HG02885 (cell line): ENCODE measurements around the gene TWNK.

Source experiments
- ATAC-seq: cut with Tn5 transposase; IDR thresholded peaks from one replicate; pipeline ENCODE4 v1.9.1; 2021; ENCODE audit warnings: mild to moderate bottlenecking; ENCODE audit not compliant: unreplicated experiment, poor library complexity

Gene TWNK

GRCh38 chr10:101007915-101008822, 20.8 kb downstream of the TWNK start:
- ATAC-seq = no peak

GRCh38 chr10:101008823-101009423, 21.6 kb downstream of the TWNK start:
- ATAC-seq = no peak

GRCh38 chr10:101010329-101010728, 23.0 kb downstream of the TWNK start:
- no peak for ATAC-seq

DNA sequence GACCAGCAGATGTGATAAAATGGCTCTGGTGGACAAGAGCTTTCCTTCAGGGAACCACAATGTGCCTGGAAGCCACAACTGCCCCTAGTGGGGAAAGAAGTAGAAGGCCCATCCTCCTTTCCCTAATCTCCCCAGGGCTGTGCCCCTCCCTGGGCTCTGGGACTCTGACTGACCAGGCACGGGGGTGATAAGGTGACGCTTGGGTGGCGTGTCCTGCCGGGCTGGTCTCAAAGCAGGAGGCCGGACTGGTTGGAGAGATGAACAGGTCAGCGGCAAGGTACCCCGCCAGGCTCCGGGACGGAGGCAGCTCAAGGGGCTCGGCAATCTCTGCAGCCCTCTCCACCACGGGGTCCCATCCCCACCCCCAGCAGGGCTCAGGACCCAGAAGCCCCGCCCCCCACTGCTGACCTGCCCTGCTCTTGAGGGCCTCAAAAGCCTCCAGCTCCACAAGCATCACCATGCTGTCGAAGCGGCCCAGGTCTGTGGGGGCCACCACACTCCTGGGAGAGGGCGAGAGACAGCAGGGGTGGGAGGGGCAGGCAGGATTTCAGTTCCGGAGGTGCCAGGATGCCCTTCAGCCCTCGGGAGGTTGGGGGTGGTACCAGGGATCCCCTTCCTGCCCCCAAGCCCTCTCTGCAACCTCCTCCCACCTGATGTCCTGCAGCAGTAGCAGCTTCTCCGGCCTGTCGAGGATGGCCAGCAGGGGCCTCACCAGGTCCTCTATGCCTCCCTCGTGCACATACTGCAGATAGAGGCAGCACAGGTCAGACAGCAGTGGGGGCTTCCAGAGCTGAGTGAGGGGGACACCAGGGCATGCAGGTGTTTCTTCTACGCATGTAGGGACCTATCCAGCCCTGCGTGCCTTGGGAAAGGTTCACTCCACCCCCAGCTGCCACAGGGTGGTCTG, 24.4 kb downstream of the TWNK start:
- ATAC-seq = no peak

DNA sequence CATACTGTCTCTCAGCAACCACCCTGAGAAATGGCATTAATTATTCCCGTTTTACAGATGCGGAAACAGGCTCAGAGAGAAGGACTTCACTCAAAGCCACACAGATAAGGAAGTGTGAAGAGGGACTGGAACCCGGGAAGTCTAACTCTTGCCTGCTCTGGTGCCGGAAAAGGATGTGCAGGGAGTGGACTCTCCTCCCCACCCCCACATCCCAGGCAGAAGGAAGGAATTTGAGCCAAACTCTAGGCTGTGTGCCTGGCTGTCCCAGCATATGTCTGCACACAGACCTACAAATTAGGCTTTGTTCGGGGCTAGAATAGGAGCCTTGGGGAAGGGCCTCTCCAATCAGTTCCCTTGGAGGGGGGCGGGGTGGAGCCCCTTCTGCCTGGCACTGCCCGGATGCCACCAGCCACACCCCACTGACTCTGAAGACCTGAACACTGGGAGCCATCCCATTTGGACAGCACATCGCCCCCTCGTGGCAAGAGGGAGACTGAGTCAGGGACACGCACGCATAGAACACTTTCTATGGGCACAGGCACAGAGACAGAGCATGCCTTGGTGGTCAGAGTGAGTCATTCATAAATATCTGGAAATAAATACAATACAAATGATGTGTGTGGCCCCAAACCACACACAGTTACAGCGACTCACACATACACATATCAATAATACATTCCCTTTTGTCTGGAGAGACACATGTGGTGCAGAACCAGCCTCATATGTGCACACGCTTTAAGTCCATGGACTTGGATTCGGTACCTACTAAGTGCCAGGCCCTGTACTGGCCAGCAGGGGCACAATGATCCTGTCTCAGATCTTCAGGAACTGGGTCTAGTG, 25.4 kb downstream of the TWNK start:
- ATAC-seq = peak; percentile 69

DNA sequence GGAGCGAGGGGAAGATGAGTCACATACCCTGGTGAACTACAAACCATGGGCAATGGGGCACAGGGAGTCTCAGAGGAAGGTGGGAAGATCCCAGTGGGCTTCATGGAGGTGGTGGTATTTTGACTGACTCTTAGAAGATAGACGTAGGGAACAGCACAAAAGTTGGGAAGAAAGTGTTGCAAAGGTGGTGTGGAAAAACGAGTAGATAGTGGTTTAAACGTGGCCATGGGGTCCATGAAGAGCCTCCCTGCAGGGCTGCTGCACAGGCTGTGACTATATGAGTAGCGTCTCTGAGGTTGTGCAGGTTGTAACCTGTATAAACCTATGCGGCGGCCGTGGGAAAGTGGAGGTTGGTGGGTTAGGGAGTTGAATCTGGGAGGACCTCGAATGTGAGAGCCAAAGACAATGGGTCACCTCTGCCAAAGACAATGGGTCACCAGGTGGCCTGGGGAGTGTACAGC, 26.1 kb downstream of the TWNK start:
- no peak for ATAC-seq

DNA sequence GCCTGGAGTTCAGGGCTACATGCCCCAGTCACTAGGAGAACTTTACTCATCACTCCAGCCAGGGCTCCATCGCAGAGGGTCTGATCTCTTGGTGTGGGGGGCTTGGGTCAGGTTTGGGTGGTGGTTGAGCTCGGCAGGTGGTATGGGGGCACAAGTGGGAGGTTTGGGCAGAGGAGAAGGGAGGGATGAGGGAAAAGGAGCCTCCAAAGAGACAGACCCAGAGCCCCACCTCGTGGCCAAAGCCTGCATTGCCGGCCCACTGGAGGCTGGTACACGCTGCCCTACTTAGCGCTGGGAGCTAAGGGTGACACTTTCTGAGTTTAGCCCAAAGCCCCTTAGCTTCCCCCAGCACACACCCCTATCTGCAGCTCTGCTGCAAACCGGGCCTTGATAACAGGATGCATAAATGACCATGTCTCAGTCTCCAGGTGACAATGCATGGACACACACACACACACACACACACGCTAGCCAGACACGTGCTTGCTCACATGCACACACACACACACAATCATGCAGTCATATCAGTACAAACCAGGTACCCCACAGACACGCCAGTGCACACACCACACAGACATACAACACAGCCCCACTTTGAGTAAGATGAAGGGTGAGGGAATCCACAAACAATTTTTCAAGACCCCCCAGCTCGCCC, 27.0 kb downstream of the TWNK start:
- ATAC-seq = peak; percentile 45

GRCh38 chr10:101014966-101015581, 27.7 kb downstream of the TWNK start:
- no peak for ATAC-seq

DNA sequence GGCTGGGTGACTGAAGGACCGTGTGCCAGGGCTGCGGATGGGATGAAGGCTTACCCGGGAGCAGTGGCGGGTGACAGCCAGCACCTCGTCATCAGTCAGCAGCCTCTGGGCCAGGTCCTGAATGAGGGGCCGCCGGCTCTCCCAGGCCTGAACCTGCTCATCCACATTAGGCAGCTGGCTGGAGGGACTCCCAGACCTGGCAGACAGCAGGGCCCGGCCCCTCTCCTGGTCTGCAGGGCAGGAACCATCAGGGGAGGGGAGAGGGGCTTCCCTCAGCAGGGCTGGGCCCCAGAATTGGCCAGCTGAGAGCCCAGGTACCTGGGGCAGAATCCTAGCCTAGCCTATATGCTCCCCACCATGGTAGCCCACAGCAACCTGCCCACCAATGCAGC, 28.2 kb downstream of the TWNK start:
- ATAC-seq = no peak

GRCh38 chr10:101016814-101017213, 29.5 kb downstream of the TWNK start:
- ATAC-seq = no peak

DNA sequence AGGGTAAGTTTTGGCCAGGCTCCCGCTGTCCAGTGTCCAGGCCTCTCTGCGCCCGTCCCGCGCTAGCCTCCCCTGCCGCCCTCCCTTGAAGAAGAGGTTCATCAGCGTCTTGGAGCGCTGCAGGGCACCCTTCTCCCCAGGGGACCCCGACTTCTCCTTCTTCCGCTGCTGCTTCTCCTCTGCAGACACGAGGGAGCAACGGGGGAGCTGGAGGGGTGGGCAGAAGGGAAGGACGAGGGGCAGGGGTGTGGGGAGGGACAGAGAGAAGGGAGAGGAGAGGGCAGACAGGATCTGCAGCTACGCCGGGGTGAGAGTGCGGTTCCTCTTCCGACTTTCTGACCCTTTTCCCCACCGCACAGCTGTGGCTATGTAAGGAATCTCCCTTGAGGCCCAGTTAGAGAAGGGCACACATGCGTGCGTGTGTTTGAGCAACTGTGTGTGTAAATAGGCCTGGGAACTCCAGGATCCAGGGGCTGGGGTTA, 30.8 kb downstream of the TWNK start:
- no peak for ATAC-seq

DNA sequence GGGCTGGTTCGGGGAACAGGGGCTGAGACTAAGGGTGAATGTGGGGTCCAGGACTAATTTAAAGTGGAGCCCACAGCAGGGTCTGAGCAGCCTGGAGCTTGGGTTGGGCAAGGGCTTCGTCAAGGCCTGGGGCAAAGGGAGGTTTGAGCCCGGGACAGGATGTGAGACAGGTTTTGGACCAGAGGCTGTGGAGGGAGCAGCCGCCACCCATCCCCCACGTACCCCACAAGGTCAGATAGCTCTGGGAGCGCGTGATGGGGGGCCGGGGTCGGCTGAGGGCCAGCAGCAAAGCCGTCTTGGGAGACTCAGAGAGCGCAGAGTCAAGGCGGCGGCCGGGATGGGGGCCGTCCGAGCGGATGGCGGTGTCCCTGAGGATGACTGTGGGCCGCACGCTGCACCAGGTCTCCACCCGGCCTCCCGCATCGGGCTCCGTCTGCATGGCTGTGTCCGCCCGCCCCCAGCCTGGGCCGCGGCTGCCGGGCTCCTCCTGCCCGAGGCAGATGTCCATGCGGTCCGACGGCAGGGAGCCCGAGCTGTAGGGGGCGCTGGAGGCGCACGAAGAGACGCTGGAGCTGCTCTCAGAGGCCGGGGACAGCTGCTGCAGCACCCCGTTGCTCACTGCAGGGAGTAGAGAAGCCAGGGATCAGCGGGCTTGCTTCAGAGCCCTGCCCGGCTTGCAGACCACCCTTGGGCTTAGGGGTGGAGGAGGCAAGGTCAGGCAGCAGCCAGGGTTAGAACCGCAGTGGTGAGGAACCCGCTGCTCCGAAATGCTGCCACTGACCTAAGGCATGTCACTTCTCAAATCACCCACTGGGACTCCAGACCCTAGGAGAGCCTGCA, 31.5 kb downstream of the TWNK start:
- peak; percentile 44 for ATAC-seq

DNA sequence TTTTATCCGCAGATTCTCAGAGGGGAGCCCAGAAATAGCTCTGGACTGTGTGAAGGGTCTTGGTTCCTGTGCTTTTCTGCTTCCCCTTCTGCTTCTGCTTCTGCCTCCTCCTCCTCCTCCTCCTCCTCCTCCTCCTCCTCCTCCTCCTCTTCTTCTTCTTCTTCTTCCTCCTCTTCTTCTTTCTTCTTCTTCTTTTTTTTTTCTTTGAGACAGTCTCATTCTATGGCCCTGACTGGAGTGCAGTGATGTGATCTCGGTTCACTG, 32.0 kb downstream of the TWNK start:
- no peak for ATAC-seq

- no peak for ATAC-seq
Observed at GRCh38 chr10:101020427-101021075, 33.2 kb downstream of the TWNK start.

DNA sequence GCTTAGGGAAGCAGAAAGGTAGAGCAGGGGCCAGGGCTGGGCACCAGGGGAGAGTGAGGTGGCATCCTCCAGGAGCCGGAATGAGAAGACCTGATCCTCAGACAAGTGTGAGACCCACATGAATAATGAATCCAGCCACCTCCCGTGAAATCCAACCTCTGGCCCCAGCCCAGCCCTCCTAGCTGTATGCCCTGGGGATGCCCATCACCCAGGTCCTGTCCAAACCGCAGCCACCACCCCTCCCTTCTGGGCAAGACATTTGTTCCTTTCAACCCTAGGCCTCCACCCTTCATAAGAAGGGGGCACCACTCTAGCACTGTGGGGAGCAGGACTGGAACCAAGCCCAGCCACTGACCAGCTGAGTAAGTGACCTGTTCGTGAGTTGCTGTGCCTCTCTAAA, 33.9 kb downstream of the TWNK start:
- no peak for ATAC-seq

- no peak for ATAC-seq
Observed at GRCh38 chr10:101021692-101022251, 34.4 kb downstream of the TWNK start.

GRCh38 chr10:101022967-101023705, 35.8 kb downstream of the TWNK start:
- ATAC-seq = no peak
